GM12891 (cell line): ENCODE data around the gene NXF1.
"Not testable (repeated sequence)": the region's sequence is repeated elsewhere in the genome, so short reads cannot be mapped to it uniquely, and the experiment has no call there.

Experiments
- DNase-seq: peaks from one replicate; pipeline ENCODE4 v3.0.0; 2011; ENCODE audit warnings: low spot score; ENCODE audit not compliant: insufficient read length
- FAIRE-seq: peaks from 2 replicates; lab custom pipeline; 2011; peaks lifted over from hg19 to GRCh38; lab: Jason Lieb, UNC
- PAX5 ChIP-seq: IDR thresholded peaks from 2 replicates; pipeline ENCODE4 v1.6.1; 2011; ENCODE audit warnings: low read length, moderate library complexity, mild to moderate bottlenecking; ENCODE audit not compliant: insufficient read depth, severe bottlenecking
- POLR2A ChIP-seq: IDR thresholded peaks from 2 replicates; pipeline ENCODE4 v1.6.1; 2011; ENCODE audit warnings: low read depth, low read length, control low read depth
- POLR2AphosphoS5 ChIP-seq: IDR thresholded peaks from 2 replicates; pipeline ENCODE4 v1.6.1; 2011; ENCODE audit warnings: low read depth, low read length, control low read depth
- POU2F2 ChIP-seq: IDR thresholded peaks from 2 replicates; pipeline ENCODE4 v1.6.1; 2011; ENCODE audit warnings: low read depth, mild to moderate bottlenecking, control low read depth, low read length, moderate library complexity
- SPI1 ChIP-seq: IDR thresholded peaks from 2 replicates; pipeline ENCODE4 v1.6.1; 2011; ENCODE audit warnings: low read depth, low read length, control low read depth
- TAF1 ChIP-seq: IDR thresholded peaks from 2 replicates; pipeline ENCODE4 v1.6.1; 2011; ENCODE audit warnings: low read depth, low read length, control low read depth

Gene NXF1

GRCh38 chr11:62832336-62833234 is 27.3 kb upstream of the NXF1 start, which contains the start of gene TEX54:
TSS of gene TEX54 (minus strand) at chr11:62832841.
- TF ChIP-seq POLR2A (no peak), POU2F2 (peak; percentile 27; the same call in 1 of the 2 replicates), SPI1 (no peak), POLR2AphosphoS5 (peak; percentile 81), TAF1 (0 out of 2 replicates have a peak, but pooled peaks have one; percentile 13), PAX5 (no peak)
- no peak for FAIRE-seq
- DNase-seq: no peak

DNA sequence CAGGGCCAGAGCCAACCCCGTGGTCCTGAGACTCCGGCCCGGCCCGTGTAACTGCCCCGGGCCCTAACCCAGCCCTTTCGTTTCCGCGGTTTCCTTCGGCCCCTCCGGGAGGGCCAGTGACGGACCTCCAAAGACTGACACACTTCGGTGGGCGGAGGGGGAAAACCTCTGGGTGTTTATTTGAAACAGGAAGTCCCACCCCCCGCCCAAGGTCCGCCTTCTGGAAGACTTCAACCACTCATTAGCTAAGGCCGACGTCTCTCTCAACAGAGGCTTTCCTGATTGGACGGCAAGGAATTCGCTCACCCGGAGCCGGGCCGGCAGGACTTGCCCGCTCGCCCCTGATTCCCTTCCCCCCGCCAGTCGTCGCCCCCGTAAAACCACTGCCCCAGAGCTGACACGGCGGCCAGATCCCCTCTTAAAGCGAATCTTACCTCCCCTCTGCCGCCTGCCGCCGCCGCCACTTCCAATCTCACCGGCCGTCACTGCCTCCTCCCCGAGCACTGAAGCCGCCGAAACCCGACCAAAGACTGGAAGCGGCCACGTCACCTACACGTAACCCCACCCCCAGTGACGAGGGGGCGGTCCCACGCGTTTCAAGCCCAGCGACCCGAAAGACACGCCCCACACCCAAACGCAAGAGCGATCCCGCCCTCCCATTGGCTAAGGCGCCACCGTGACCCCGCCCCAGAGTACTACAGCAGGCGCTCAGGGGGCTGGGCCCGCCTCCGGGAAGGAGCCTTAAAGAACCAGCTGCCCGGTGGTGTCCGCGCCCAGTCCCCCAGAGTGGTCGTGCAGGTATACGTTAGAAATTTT is 26.5 kb upstream of the NXF1 start, which contains the start of gene STX5:
STX5 (minus strand) TSS at position 532 of the 816 bp plus-strand sequence. CDS start 808 bp downstream, outside the sequence.
- TF ChIP-seq POLR2AphosphoS5 (no peak; the same call in 1 of the 2 replicates), POU2F2 (no peak), POLR2A (peak; percentile 86), SPI1 (peak; percentile 63), PAX5 (peak; percentile 33), TAF1 (peak; percentile 86)
- DNase-seq (peak; percentile 94), FAIRE-seq (peak; percentile 92)

DNA sequence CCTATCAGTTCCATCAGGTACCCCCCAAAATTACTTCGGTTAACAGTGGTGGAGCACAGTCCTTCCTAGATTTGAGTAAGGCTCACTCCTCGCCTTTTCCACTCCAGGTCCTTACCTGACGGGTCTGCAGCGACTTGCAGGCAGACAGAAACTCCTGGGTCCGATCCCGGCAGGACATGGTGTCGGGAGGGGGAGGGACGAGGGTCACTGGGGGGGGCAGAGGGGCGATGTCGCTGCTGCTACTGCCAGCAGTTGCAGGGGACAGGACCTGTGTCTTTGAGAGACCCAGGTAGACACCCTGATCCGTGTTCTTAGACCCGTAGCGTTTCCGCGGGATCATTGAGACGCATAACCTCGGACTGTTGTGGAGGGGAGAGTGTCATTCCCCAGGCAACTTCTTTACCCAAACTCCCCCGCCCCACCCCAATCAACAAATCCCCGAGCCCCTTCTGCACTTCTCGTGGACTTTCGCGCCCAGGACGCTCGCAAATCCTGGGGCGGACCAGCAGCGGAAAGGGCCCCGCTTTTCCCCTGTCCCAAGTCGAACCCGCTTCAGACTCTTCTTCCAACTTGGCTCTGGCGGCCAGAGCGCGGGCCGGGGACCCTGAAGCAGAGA is 25.8 kb upstream of the NXF1 start:
- DNase-seq: no peak
- TF ChIP-seq SPI1: no peak
- TF ChIP-seq POLR2AphosphoS5: 0 out of 2 replicates have a peak, but pooled peaks have one; percentile 32
- no peak for FAIRE-seq

DNA sequence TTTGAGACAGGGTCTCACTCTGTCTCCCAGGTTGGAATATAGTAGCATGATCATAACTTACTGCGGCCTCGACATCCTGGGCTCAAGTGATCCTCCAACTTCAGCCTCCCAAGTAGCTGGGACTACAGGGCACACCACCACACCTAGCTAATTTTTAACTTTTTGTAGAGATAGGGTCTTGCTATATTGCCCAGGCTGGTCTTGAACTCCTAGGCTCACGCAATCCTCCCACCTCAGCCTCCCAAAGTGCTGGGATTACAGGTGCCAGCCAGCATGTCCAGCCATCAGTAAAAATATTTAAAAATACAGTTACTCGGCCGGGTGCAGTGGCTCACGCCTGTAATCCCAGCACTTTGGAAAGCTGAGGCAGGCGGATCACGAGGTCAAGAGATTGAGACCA is 22.9 kb upstream of the NXF1 start:
- not testable (repeated sequence) for FAIRE-seq, DNase-seq

DNA sequence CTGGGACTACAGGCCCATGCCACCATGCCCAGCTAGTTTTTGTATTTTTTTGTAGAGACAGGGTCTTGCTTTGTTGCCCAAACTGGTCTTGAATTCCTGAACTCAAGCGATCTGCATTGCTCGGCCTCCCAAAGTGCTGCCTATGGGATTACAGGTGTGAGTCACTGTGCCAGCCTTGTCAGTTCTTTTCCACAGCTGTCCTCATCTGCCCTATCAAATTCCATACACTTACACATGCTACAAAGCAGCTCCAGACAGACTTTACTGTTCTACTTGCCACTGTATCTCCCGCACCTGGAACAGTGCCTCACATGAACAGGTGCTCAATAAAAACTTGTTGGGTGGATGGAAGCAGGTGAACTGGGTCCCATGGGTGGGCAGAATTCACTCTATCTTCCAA is 18.4 kb upstream of the NXF1 start:
- no peak for FAIRE-seq
- no peak for DNase-seq
- TF ChIP-seq POLR2AphosphoS5 (no peak), SPI1 (no peak), TAF1 (no peak), POU2F2 (no peak), PAX5 (no peak), POLR2A (no peak)

- TF ChIP-seq POU2F2 (no peak), SPI1 (no peak), POLR2AphosphoS5 (no peak), PAX5 (no peak), POLR2A (no peak), TAF1 (no peak)
- no peak for FAIRE-seq
- DNase-seq: no peak
Measured at GRCh38 chr11:62817129-62817528, 11.9 kb upstream of the NXF1 start.

GRCh38 chr11:62816557-62816956 is 11.3 kb upstream of the NXF1 start:
- TF ChIP-seq SPI1: no peak
- TF ChIP-seq PAX5: no peak
- no peak for TF ChIP-seq POU2F2
- TF ChIP-seq POLR2AphosphoS5: no peak
- TF ChIP-seq POLR2A: no peak
- no peak for TF ChIP-seq TAF1
- FAIRE-seq (no peak), DNase-seq (no peak)

- TF ChIP-seq POLR2AphosphoS5 (no peak), POLR2A (no peak), TAF1 (no peak), PAX5 (no peak), SPI1 (no peak), POU2F2 (no peak)
- FAIRE-seq: no peak
- no peak for DNase-seq
Measured at GRCh38 chr11:62811659-62812058, 6.4 kb upstream of the NXF1 start.

GRCh38 chr11:62810748-62811147 is 5.5 kb upstream of the NXF1 start:
- FAIRE-seq: no peak
- TF ChIP-seq POLR2A (0 out of 2 replicates have a peak, but pooled peaks have one; percentile 29), PAX5 (no peak)

DNA sequence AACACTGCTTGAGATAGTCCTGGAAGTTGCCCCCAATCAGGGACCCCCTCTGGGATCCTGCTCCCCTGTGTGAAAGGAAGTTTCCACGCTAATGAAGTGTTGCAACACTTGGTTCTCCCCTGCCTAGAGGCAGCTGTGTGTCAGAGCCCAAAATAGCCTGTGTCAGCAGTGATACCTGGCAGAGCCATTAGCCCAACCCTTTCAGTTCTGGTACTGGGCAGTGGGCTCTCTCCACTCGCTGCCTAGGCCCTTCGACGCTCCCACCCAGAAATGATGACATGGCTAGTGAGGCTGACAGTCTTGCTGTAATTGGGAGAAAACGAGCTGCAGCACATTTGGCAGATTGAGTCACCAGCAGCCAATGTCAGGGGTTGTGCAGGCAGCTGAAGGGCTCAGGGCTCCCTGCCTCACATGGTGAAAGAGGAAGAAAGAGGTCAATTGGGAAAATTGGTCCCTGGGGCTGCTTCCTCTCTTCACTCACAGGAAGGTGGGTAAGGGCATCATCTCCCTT is 1.4 kb upstream of the NXF1 start:
- FAIRE-seq: no peak
- TF ChIP-seq POU2F2 (no peak), POLR2AphosphoS5 (no peak), SPI1 (no peak), POLR2A (no peak), PAX5 (no peak), TAF1 (no peak)
- DNase-seq: no peak

More at GRCh38 chr11:62810748-62811147, 5.5 kb upstream of the NXF1 start:
- DNase-seq: no peak
